RCC 7860 (cell line): Measurements from ENCODE around the gene CASTOR1.
A peak's percentile ranks its signal among the peaks of the same experiment; 100 is the strongest.

ENCODE experiments used
- DNase-seq: peaks from one replicate; pipeline ENCODE4 v3.0.0-alpha.2; 2015; ENCODE audit warnings: low spot score
- FAIRE-seq: peaks from 2 replicates; lab custom pipeline; 2012; peaks lifted over from hg19 to GRCh38; lab: Jason Lieb, UNC

CASTOR1 gene

DNA sequence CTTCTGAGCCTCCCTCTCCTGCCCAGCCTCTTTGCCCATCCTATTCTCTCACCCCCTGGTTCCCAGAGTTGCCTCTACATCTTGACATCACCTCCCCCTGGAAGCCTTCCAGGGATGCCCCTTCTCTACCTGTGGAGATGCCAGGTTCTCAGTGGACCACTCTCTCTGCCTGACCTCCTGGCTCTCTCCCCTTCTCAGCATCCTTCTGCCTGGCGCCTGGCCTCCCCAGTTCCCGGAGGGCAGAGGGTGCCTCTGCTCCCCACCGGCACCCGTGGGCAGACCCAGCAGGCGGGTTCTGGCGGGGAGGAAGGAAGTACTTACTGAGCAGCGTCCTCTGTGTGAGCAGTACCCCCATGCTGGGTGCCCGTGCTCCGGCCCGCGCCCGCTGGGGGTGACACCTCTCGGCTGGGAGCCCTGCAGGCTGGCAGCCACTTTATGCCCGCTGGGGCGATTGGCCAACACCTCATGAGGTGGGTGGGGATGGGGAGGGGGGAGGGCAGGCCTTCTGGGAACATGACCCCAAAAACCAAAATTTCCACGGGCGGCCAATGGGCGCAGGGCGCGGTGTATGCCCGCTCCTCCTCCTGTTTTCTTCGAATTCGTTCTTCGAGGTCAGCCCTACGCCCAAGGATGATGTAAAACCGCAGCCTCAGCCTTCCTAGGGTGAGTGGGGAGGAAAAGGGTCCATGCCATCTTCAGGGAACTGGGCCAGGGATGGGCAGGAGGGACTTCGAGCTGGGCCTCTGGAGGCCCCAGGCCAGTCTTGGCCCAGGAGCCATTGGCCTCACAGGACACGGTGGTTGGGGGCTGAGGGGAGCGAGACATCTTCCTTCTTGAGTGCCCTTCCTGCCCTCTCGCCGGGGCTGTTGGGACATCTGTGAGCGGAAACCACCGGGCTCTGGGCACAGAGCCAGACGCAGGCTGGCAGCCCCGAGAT is 22.6 kb downstream of the CASTOR1 start, which contains the start of gene OSM:
OSM (minus strand) TSS at position 407 of the 937 bp plus-strand sequence; CDS start at position 355, 52 bp downstream.
- FAIRE-seq (no peak), DNase-seq (no peak)

DNA sequence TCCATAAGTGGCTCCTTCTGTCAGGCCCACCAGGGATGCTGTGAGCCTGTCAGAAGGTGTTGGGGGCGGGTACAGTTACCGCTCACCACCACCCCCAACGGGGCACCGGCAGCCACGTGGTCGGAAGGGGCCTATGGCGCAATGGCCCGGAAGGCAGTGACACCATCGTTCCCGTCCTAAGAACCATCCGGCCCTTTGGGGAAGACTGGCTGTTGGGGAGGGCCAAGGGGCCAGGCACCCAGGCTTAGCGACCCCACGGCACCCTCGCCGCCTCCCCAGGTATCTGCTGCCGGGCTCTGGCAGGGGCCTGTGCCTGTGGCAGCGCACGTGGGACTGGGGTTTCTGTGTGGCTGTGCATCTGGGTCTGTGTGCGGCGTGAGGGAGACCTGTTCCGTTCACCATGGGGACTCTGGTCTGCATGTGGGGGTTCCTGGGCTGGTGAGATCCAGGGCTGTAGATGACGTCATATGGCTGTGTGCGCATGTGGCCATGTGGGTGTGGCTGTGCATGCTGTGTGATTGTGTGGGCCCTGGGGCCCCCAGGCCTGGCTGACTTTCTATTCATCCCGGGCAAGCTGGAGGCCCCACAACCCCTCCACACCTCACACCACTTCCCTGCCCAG is 23.4 kb downstream of the CASTOR1 start:
- DNase-seq (no peak), FAIRE-seq (no peak)

DNA sequence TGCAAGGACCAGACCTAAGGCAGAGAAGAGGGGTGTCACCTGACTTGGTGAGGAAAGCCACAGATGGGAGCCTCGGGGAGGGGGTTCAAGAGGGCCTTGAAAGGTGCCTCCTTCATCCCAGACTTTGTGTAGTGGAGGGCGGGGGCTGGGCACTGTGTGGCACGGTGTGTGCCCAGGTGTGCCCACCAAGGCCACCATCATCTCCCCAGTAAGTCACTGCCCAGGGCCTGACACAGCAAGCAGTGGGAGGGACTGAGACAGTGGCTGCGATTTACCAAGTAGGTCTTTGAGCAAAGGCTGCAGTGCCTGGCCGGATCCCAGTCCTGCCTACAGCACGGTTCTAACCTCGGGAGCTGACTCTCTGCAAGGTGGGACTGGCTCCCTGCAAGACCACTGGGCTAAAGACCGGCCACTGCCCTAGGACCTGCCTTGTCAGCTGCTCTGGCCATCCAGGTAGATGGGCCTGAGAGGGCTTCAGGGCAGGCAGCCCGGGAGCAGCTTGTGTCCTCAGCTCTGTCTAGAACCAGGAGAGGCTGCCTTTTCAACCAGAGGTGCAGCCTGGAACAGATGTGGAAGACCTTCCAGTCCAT is 24.1 kb downstream of the CASTOR1 start:
- FAIRE-seq, result no peak

DNA sequence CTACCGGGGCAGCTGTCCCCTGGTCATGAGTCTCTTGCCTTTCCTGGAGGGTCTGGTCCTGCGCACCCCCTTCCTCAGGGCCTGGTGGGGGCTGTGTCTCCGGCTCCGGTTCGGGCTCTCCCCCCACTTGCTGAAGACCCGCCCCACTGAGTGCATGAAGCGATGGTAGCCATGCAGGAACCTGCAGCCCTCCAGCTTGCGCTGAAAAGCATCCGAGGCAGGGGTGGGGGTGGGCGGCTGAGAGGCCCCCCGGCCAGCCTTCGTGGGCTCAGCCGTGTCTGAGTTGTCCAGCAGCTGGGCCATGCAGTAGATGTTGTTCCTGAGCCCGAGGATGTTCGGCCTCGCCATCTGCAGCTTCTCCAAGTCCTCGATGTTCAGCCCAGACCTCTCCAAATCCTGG is 25.4 kb downstream of the CASTOR1 start:
- FAIRE-seq (no peak), DNase-seq (no peak)

More for the DNA sequence above, 24.1 kb downstream of the CASTOR1 start:
- no peak for DNase-seq

DNA sequence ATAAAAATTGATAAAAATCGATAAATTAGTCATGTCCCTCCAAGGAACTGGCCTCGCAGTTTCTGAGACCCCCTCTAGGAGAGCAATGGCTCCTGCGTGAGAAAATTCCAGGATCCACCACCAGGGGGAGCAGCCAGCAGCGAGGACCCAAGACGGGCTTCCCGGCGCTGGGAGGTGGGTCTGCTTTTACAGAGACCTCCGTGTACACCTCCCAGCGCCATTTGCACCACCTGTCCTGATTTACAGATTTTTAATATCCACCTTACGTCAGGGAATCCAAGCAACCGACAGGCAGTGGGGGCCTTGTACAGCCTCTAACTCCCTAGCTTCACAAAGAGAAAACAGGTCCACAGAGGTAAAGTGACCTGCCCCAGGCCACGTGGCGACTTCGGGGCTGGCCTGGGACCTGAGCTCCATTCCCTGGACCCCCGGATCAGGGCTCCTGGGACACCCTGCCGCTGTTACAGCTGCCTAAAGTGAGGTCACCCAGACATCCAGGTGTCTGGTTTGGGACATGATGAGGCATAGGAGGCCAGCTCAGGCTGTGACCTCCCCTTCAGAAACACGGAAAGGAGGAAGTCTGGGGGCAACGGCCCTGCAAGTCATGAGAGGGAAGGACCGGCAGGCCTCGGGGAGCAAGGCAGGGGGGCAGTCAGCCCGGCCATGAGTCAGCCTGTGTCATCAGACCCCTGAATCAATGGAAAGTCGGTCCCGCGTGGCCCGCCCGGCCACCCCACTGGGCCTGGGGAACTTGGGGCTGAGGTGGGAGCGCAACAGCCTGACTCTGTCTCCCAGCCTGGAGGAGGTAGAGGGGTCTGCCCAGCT is 26.2 kb downstream of the CASTOR1 start:
- peak; percentile 45 for DNase-seq
- FAIRE-seq, result no peak

DNA sequence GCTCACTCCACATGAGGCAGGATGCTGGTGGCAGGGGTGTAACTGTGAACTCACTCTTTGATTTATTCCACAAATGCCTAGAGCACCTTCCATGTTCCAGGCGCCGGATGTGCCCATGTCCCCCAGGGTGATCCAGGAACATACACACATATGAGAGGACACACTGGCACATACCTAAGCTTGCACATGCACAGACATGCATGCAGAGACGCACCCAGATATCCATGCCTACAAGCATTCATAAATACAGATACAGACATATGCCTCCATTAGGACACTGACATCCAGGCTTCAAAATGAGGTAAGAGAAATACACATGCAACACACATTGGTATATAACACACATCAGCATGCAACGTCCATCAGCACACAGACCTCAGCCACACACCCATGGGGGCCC is 27.2 kb downstream of the CASTOR1 start:
- FAIRE-seq (no peak), DNase-seq (no peak)

DNA sequence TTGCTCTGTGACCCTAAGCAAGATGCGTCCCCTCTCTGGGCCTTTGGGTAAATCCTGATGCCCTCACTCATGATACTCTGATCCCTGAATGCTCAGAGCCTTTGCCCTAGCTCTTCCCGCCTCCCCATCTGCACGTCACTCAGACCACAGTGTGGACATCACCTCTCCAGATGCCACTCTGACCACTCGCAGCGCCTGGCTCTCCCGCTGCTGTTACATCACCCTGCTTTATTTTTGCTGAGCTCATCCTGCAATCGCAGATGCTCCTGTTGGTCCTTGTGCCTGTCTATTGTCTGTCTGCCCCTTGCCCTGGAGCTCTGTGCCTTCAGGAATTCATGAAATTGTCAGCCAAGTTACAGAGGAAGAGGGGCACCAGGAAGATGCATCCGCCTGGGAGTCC is 28.2 kb downstream of the CASTOR1 start:
- peak; percentile 29 for DNase-seq
- FAIRE-seq, result no peak

DNA sequence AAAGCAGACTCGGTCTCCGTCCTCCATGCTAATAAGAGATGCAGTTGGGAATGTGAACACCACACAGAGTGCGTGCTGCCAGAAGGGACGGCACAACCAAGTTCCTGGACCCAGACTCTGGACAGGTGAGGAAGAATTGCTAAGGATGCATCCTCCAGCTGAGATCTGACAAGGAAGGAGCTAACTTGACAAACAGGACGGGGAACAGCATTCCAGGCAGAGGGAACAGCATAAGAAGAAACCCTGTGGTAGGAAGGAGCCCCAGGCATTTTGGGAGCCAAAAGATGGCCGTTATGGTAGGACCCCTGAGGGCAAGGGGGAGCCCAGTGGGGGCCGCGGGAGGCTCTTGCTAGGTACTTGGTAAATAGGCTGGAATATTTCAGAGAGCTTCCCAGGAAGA is 28.6 kb downstream of the CASTOR1 start:
- DNase-seq (no peak), FAIRE-seq (no peak)

DNA sequence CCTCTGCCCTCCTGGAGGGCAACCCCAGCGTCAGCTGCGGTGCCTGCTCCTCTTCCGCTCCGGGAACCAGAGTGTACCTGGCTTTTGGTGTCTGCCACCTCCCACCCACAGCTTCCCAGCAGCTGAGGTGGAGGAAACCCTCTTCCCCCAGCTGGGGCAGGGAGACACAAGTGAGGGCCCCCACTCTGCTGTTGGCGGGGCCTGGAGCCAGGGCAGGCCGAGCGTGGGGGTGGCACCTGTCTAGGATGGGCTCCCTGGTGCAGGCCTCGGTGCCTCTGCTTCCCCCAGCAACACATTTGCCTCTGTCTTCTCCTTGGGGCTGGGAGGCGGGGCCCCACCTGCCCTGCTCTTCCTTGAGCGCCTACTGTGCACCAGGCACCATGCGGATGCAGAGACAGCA is 29.0 kb downstream of the CASTOR1 start:
- DNase-seq (no peak), FAIRE-seq (no peak)

DNA sequence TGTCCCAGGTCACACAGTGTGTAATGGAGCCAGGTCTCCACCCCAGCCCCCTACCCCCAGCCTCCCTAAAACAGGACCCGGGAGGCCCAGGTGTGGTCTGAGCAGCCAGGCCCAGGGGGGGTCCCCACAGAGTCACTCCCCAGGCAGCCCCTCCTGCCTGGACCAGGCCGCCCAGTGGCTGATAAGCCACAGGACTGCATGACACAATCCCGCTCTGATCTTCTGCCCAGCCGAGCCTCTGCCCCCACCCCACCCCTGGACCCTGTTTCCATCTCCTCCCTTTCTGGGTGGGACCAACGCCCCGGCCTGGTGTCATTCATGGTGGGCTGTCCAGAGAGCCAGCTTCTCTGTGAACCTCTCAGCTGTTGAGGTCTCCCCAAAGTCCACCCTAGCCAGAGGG is 35.0 kb downstream of the CASTOR1 start:
- DNase-seq (peak; percentile 85), FAIRE-seq (peak; percentile 57)

DNA sequence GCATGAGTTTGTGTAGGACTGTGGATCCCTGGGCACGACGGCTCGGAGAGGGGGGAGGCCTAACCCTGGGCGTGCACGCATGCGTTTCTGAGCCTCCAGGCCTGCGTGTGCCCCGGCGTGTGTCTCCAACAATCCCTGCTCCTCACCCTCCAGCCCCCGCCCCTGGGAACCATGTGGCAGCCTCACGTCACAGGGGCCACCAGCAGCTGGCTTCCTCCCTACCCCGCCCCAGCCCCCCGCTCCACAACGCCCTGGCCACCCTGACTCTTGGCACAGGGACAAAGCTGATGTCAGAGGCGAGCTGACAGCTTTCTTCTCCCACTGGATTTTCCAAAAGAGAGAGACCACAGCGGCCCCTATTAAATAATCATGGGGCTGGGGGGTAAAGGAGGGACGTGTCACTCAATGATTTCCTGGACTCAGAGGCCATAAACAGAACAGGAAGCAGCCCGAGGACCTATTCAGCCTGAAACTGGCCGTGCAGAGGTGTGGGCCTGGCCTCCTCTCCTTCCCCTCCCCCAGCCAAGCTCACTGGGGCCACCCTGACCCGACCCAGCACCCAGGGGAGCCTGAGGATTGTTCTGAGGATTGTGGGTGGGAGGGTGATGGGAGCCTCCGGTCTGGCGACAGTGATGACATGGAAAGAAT is 36.0 kb downstream of the CASTOR1 start:
- FAIRE-seq (peak; percentile 84), DNase-seq (peak; percentile 97)

DNA sequence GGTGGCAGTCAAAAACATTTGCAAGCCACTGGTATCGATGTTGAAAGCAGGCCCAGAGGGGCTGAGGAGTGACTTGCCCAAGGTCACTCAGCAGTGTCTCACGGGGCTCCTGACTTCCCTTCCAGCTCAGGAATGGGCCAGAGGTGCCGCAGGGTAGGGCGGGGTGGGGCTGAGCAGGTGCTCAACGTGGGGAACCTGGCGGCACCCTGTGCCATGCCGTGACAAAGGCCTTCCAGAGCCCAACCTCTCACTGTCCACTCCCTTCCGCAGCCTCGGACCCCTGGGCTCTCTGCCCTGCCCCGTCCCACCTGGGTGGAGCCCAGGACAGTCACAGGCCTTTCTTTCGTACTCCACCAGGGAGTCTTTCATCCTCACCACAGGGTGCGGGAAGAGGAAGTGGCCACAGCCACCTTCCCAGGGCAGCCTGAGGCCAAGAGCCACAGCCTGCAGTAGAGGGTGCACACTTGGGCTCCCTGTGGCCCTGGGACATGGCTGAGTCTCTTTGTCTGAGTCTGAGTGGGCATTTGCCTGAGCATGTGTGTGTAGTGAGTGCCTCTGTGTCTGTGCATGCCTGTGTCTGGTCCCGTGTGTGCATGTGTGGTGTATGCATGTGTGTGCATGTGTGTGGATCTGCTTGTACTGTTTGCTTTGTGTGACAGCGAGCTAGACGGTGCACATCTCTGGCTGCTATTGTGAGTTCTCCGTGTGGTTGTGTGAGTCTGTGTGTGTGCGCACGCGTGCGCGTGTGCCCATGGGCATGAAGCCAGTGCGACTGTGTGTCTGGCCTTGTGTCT is 36.7 kb downstream of the CASTOR1 start:
- DNase-seq, result peak; percentile 79
- peak; percentile 68 for FAIRE-seq

DNA sequence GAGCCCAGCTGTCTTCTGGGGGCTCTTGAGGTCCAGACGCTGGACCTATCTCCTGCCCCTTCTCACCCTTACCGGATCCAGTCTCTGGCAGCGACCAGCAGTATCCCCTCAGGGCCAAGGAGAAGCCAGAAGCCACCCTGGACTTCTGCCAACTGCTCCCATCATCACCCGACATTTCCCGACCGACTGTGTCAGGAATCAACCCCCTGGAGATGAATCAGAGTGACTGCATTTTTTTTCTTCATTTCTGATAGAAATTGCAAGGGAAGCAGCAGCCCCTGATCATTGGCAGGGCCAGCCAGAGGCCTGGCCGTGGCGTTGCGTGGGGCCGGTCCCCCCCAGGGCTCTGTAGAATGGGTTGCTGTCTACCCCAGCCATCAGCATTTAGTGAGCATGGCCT is 37.6 kb downstream of the CASTOR1 start:
- FAIRE-seq, result peak; percentile 86
- DNase-seq, result peak; percentile 92

DNA sequence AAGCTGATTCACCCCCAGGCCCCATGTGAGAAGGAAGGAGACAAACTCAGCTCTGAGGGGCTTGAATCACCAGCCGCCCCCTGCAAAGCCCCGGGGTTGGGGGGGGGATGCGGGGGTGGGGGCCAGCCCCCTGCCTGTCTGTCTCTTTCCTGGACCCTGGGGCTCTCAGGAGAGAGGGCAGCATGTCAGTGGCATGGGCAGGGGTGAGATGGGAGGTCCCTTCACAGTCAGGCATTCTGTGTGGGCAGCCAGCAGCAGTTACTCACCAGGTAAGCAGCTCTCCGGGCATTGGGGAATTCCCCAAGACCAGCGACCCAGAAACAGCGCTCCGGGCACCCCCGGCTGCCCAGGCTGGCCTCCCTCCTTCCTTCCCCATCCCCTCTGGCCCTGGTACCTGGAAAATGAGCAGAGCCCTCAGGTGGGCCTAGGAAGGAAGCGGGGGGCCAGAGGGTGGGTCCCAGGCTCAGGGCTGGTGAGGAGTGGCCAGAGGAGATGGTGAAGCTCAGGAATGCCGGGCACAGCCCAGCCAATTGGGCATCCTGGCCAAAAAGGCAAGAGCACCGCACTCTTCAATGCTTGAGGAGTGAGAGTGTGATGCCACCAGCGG is 38.5 kb downstream of the CASTOR1 start:
- FAIRE-seq (peak; percentile 83), DNase-seq (peak; percentile 96)

DNA sequence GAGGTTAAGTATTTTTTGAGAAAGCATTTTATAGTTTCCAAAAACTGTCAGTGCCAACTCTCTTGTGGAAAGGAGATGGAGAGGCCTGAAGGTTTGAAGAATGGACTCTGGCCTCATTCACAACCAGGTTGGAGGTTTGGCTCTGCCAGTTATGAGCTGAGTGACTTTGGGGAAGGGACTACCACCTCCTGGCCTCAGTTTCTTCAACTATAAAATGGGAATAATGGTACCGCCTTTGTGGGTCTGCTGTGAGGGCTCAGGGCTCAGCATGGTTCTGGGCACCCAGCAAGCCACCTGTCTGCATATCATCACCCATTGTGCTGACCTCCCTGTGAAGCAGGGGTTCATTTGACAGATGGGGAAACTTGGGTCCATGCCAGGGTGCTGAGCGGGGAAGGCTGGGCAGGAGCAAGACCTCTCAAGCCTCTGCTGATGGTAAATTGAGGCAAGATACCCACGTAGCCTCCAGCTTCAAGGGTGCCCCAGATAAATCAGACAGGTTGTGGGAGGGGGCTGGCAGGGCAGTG is 39.2 kb downstream of the CASTOR1 start:
- no peak for FAIRE-seq
- DNase-seq, result no peak

DNA sequence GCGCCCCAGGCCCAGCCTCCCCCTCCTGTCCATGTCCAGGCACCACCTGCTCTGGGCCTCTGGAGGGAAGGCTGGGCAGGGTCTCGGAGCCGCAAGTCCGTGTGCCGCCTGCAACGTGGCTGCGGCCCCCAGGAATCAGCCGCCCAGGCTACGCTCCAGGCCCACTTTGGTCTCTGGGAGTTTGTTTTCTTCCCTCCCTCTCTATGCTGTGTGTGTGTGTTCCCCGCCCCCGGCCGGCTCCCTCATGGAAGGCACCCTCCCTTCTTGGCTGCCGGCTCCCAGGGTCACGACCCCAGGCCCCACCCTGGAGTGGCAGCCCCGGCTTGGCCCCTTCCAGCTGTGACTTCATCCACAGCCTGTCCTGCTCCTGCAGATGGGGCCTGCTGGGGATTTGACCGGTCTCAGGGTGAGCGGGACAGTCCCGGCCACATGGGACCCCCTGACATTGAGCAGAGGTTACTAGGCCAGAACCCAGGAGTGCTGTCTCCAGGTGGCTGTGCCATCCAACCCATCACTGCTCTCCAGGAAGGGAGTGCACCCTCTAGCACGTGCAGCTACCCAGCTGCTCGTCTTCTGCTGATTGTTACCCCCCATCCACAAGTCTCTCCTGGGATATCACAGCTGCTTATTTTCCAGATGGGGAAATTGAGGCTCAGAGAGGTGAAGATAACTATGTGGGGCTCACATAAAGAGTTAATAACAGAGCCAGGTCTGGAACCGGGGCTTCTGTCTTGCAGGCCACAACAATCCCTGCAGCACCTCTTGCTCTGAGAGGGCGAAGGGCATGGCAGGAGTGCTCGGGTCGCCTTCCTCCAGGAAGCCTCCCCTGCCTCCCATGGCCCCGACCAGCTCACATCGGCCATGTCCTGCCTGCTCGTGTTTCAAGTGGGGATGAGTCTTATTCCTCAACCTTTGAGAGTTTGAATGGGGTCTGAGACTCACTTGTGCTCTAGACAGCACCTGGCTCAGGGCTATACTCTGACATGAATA is 40.0 kb downstream of the CASTOR1 start:
- DNase-seq, result no peak
- FAIRE-seq, result no peak

DNA sequence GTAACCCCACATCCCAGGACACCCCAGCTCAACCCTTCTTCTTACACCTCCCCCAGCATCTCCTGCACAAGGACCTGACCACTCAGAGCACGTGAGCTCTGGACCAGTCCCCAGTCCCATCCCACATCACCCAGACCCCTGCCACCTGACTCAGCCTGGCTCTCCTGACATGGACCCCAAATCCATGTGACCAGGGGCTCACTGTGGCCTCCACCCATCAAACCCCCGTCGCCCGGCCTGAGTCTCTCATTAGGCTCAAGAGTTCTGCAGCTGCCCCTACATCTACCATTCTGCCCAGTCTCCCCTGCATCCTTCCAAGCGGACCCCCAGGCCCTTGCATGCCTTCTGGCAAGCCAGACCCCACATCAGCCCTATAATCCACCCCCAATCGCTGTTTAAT is 40.8 kb downstream of the CASTOR1 start:
- DNase-seq (no peak), FAIRE-seq (no peak)

DNA sequence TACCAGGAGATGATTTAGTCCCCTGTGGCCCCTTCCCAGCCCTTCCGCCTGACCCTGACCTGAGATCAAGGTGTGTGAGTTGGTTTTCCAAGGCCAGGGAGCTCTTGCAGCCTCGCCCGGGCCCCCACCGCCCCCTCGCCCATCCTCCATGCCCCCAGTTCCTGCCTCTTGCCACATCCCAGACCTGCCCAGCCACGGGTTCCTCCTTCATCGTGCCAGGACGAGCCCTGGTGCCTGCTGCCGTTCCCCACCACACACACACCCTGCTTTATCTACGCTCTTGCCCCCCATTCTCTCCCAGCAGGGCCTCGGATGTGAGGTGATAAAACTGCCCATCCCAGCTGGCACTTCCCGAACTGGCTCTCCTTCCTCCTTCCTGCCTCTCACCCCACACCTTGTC is 41.3 kb downstream of the CASTOR1 start:
- DNase-seq, result no peak
- no peak for FAIRE-seq
